Neural cell (in vitro differentiated cells): ENCODE data around the gene AMELX. TPM values are rescaled to one million over a fixed set of nuclear protein-coding genes. Genes with fewer than 3 reads are reported as not detected.

Experiments used
- H2AFZ ChIP-seq: fragments of 200-600, 300-800 bp; sonication (generic), shearing (Covaris generic); 2 replicates; pipeline ENCODE4 v1.6.0; 2014; ENCODE audit warnings: low read depth, mild to moderate bottlenecking, antibody characterized with exemption, low read length, moderate library complexity
- H3F3A ChIP-seq: fragments of 200-600 bp; shearing (Covaris generic); 2 replicates; pipeline ENCODE4 v1.6.1; 2016; ENCODE audit warnings: mild to moderate bottlenecking, moderate library complexity, mixed read lengths, antibody characterized with exemption, low read length; ENCODE audit not compliant: insufficient read depth, poor library complexity, severe bottlenecking
- H3K27ac ChIP-seq: fragments of 200-600, 300-800 bp; sonication (generic), shearing (Covaris generic); 2 replicates; pipeline ENCODE4 v1.5.1; 2014; ENCODE audit warnings: mild to moderate bottlenecking, low read length, moderate library complexity
- H3K27me3 ChIP-seq: fragments of 300-800, 200-600 bp; sonication (generic), shearing (Covaris generic); 2 replicates; pipeline ENCODE4 v1.6.0; 2014; ENCODE audit warnings: mild to moderate bottlenecking, low read depth, low read length, moderate library complexity; ENCODE audit not compliant: insufficient read depth
- H3K36me3 ChIP-seq: fragments of 300-800, 200-600 bp; sonication (generic), shearing (Covaris generic); 2 replicates; pipeline ENCODE4 v1.5.1; 2014; ENCODE audit warnings: mild to moderate bottlenecking, antibody characterized with exemption, low read length, moderate library complexity; ENCODE audit not compliant: insufficient read depth
- H3K4me2 ChIP-seq: fragments of 300-800, 200-600 bp; sonication (generic), shearing (Covaris generic); 2 replicates; pipeline ENCODE4 v1.6.0; 2014; ENCODE audit warnings: mild to moderate bottlenecking, low read length
- H3K4me3 ChIP-seq: fragments of 300-800, 200-600 bp; sonication (generic), shearing (Covaris generic); 2 replicates; pipeline ENCODE4 v1.5.1; 2014; ENCODE audit warnings: mild to moderate bottlenecking, low read length, moderate library complexity
- H3K79me2 ChIP-seq: fragments of 200-600 bp; shearing (Covaris generic); replicated peaks from 2 replicates; pipeline ENCODE4 v1.6.0; 2014; ENCODE audit warnings: mild to moderate bottlenecking, low read length, moderate library complexity; ENCODE audit not compliant: insufficient read depth
- H3K9ac ChIP-seq: fragments of 300-800, 200-600 bp; sonication (generic), shearing (Covaris generic); 2 replicates; pipeline ENCODE4 v1.6.1; 2016; ENCODE audit warnings: mild to moderate bottlenecking, low read length, mixed read lengths
- H3K9me2 ChIP-seq: fragments of 200-600 bp; shearing (Covaris generic); 2 replicates; pipeline ENCODE4 v1.6.1; 2016; ENCODE audit warnings: mild to moderate bottlenecking, low read length, mixed read lengths; ENCODE audit not compliant: insufficient read depth
- H3K9me3 ChIP-seq: fragments of 200-600, 300-800 bp; sonication (generic), shearing (Covaris generic); 2 replicates; pipeline ENCODE4 v1.6.1; 2016; ENCODE audit warnings: mild to moderate bottlenecking, mixed run types, low read length, moderate library complexity, mixed read lengths
- H4K20me1 ChIP-seq: fragments of 200-600 bp; shearing (Covaris generic); 2 replicates; pipeline ENCODE4 v1.6.1; 2016; ENCODE audit warnings: mild to moderate bottlenecking, mixed run types; ENCODE audit not compliant: insufficient read depth
- EP300 ChIP-seq: fragments of 450-650 bp; conservative IDR thresholded peaks from 2 replicates; pipeline ENCODE4 v1.6.1; 2014; ENCODE audit warnings: antibody characterized with exemption, mild to moderate bottlenecking, moderate library complexity; ENCODE audit not compliant: poor library complexity, severe bottlenecking
- EZH2 ChIP-seq: fragments of 200-600, 300-800 bp; shearing (Covaris generic), sonication (generic); IDR thresholded peaks from 2 replicates; pipeline ENCODE4 v1.6.1; 2014; ENCODE audit warnings: antibody characterized with exemption, low read length, borderline replicate concordance, mild to moderate bottlenecking; ENCODE audit not compliant: insufficient read depth, poor library complexity, severe bottlenecking
- MXI1 ChIP-seq: fragments of 450-650 bp; conservative IDR thresholded peaks from 2 replicates; pipeline ENCODE4 v1.6.1; 2014; ENCODE audit warnings: antibody characterized with exemption, mild to moderate bottlenecking; ENCODE audit not compliant: poor library complexity, severe bottlenecking
- POLR2AphosphoS5 ChIP-seq: IDR thresholded peaks from 2 replicates; pipeline ENCODE4 v1.6.1; 2012
- RAD21 ChIP-seq: fragments of 450-650 bp; conservative IDR thresholded peaks from 2 replicates; pipeline ENCODE4 v1.6.1; 2014; ENCODE audit warnings: antibody characterized with exemption, mild to moderate bottlenecking, moderate library complexity
- SMC3 ChIP-seq: fragments of 450-650 bp; conservative IDR thresholded peaks from 2 replicates; pipeline ENCODE4 v1.6.1; 2014; ENCODE audit warnings: antibody characterized with exemption, mild to moderate bottlenecking, moderate library complexity; ENCODE audit not compliant: poor library complexity
- TAF1 ChIP-seq: IDR thresholded peaks from 2 replicates; pipeline ENCODE4 v1.6.1; 2012; ENCODE audit warnings: low read depth
- polyA plus RNA-seq: library from polyadenylated mRNA; depleted of rRNA; stranded (reverse); fragments of >200 nt; gene quantifications from 2 replicates; pipeline ENCODE4 v1.2.3, GENCODE V29; 2014
- TF ChIP-seq, protein P1 (sequence below): fragments of 450-650 bp; IDR thresholded peaks from 2 replicates; pipeline ENCODE4 v1.5.1; 2014; ENCODE audit warnings: antibody characterized with exemption, mild to moderate bottlenecking, moderate library complexity; ENCODE audit not compliant: poor library complexity, severe bottlenecking
- TF ChIP-seq, protein P2 (sequence below): IDR thresholded peaks from 2 replicates; pipeline ENCODE4 v1.6.1; 2012; ENCODE audit warnings: borderline replicate concordance

AMELX gene
- polyA plus RNA-seq, 1 donor from 2014 or later: not detected

DNA sequence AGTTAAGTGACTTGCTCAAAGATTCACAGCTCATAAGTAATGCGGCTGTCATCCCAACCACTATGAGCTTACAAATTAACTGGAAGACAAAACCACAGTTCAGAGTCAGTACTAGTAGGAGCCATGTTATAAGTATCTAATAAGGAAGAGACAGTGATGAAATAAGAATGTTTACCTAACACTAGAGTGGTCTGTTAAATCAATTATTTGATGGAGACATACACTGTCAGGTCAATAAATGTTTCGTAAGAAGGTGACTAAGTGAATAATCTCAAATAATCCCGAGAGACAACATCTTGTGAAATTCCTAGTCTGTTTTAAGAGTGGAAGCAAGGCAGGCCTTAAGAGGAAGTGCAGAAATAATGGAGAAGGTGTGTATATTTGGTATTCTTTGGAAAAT, 25.8 kb upstream of the AMELX start:
- Histone ChIP-seq H4K20me1 (no peaks in the 10 kb centered on the region), H3F3A (no peaks in the 10 kb centered on the region), H3K4me3 (no peak overlapping the region), H3K36me3 (no peaks in the 10 kb centered on the region), H3K79me2 (no peaks in the 10 kb centered on the region), H2AFZ (no peak overlapping the region), H3K9me2 (no peaks in the 10 kb centered on the region), H3K9ac (no peak overlapping the region), H3K27ac (no peak overlapping the region), H3K27me3 (no peaks in the 10 kb centered on the region), H3K4me2 (no peak overlapping the region), H3K9me3 (no peaks in the 10 kb centered on the region)
- TF ChIP-seq TAF1: no peak
- no peak for TF ChIP-seq EZH2
- no peak for TF ChIP-seq POLR2AphosphoS5
- TF ChIP-seq, protein P1, sequence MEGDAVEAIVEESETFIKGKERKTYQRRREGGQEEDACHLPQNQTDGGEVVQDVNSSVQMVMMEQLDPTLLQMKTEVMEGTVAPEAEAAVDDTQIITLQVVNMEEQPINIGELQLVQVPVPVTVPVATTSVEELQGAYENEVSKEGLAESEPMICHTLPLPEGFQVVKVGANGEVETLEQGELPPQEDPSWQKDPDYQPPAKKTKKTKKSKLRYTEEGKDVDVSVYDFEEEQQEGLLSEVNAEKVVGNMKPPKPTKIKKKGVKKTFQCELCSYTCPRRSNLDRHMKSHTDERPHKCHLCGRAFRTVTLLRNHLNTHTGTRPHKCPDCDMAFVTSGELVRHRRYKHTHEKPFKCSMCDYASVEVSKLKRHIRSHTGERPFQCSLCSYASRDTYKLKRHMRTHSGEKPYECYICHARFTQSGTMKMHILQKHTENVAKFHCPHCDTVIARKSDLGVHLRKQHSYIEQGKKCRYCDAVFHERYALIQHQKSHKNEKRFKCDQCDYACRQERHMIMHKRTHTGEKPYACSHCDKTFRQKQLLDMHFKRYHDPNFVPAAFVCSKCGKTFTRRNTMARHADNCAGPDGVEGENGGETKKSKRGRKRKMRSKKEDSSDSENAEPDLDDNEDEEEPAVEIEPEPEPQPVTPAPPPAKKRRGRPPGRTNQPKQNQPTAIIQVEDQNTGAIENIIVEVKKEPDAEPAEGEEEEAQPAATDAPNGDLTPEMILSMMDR: no peak
- TF ChIP-seq MXI1: no peak
- TF ChIP-seq RAD21: no peak
- no peak for TF ChIP-seq SMC3
- no peak for TF ChIP-seq EP300
- TF ChIP-seq, protein P2, sequence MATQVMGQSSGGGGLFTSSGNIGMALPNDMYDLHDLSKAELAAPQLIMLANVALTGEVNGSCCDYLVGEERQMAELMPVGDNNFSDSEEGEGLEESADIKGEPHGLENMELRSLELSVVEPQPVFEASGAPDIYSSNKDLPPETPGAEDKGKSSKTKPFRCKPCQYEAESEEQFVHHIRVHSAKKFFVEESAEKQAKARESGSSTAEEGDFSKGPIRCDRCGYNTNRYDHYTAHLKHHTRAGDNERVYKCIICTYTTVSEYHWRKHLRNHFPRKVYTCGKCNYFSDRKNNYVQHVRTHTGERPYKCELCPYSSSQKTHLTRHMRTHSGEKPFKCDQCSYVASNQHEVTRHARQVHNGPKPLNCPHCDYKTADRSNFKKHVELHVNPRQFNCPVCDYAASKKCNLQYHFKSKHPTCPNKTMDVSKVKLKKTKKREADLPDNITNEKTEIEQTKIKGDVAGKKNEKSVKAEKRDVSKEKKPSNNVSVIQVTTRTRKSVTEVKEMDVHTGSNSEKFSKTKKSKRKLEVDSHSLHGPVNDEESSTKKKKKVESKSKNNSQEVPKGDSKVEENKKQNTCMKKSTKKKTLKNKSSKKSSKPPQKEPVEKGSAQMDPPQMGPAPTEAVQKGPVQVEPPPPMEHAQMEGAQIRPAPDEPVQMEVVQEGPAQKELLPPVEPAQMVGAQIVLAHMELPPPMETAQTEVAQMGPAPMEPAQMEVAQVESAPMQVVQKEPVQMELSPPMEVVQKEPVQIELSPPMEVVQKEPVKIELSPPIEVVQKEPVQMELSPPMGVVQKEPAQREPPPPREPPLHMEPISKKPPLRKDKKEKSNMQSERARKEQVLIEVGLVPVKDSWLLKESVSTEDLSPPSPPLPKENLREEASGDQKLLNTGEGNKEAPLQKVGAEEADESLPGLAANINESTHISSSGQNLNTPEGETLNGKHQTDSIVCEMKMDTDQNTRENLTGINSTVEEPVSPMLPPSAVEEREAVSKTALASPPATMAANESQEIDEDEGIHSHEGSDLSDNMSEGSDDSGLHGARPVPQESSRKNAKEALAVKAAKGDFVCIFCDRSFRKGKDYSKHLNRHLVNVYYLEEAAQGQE: no peak

DNA sequence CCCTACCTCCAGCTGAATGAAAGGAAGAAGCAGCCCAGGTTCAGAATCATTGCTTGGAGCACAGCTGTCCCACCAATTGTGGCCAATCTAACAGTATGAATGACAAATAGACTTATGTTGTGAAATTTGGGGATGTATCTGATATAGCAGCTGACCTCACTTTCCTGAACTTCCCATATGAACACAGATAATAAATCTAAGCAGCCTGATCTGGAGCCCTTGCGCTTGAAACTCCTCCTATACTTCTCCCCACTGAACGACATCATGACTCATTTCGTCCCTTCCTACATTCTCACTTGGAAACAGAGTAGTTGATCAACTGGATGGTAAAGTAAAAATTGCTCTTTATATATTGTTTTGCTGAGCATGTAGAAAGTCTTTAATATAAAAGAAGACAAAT, 24.2 kb upstream of the AMELX start:
- H3K9me2 ChIP-seq: no peaks in the 10 kb centered on the region
- no peaks in the 10 kb centered on the region for H3K36me3 ChIP-seq
- no peak overlapping the region for H2AFZ ChIP-seq
- no peak overlapping the region for H3K27ac ChIP-seq
- H3K9ac ChIP-seq: no peak overlapping the region
- H3K9me3 ChIP-seq: no peaks in the 10 kb centered on the region
- H3K4me3 ChIP-seq: no peak overlapping the region
- no peak overlapping the region for H3K4me2 ChIP-seq
- no peaks in the 10 kb centered on the region for H3K79me2 ChIP-seq
- TF ChIP-seq EZH2 (no peak), TAF1 (no peak), EP300 (no peak), POLR2AphosphoS5 (no peak)
- TF ChIP-seq, protein P2: no peak
- H3F3A ChIP-seq: no peaks in the 10 kb centered on the region
- H3K27me3 ChIP-seq: no peaks in the 10 kb centered on the region
- H4K20me1 ChIP-seq: no peaks in the 10 kb centered on the region
